Body of pancreas (tissue), 4 donors: ENCODE results near the gene PABPN1. TPM values are rescaled to one million over a fixed set of nuclear protein-coding genes. Genes with fewer than 3 reads are reported as not detected.
A peak's percentile ranks its signal among the peaks of the same experiment; 100 is the strongest.

Experiments used
- ATAC-seq: fragments of 150-250 bp; one replicate; pipeline ENCODE4 v1.9.1; 2016
- DNase-seq, 4 donors: peaks; one replicate each; pipeline ENCODE4 v3.0.0-alpha.2; 2019
- H3K27ac ChIP-seq, 4 donors: fragments of 200-600 bp; sonication (generic); 1 replicate in 3 of 4; 2 replicates in 1 of 4; pipeline versions ENCODE4 v1.5.1 to v1.6.1; 2016 to 2019; ENCODE audit warnings: mild to moderate bottlenecking in 1 of 4, mixed read lengths in 1 of 4, moderate library complexity in 1 of 4
- H3K27me3 ChIP-seq, 2 donors: fragments of 200-600 bp; sonication (generic); one replicate each; pipeline ENCODE4 v1.6.0; 2016; ENCODE audit warnings: mild to moderate bottlenecking in 1 of 2
- H3K36me3 ChIP-seq, 2 donors: fragments of 200-600 bp; sonication (generic); replicated peaks in 1 of 2; 2 replicates each; pipeline ENCODE4 v1.5.1; 2016; ENCODE audit warnings: low read depth in 2 of 2; ENCODE audit not compliant: insufficient read depth in 1 of 2
- H3K4me1 ChIP-seq: fragments of 200-600 bp; sonication (generic); one replicate; pipeline ENCODE4 v1.6.0; 2016
- H3K4me3 ChIP-seq, 2 donors: fragments of 200-600 bp; sonication (generic); 1 replicate in 1 of 2; 2 replicates in 1 of 2; pipeline ENCODE4 v1.5.1; 2016 to 2019
- H3K9me3 ChIP-seq, 3 donors: fragments of 200-600 bp; sonication (generic); 1 replicate in 2 of 3; 2 replicates in 1 of 3; pipeline ENCODE4 v1.5.1; 2016
- POLR2A ChIP-seq, 3 donors: fragments of 450-650 bp; IDR thresholded peaks; one replicate each; pipeline ENCODE4 v1.6.1; 2016; ENCODE audit warnings: antibody characterized with exemption in 3 of 3, mild to moderate bottlenecking in 2 of 3
- WGBS, 2 donors: methylation state at CpG; one replicate each; pipeline ENCODE4 v1.1.5; 2017; 5-methylcytosine and 5-hydroxymethylcytosine counted together
- intact Hi-C: fragments of 100-400 bp; cut with DNase I; formaldehyde crosslinking; loops from one replicate; pipeline ENCODE4 v1.15.1; 2023
- total RNA-seq, 2 donors: library from RNA; depleted of rRNA; stranded (reverse); fragments of >200 nt; gene quantifications; one replicate each; pipeline ENCODE4 v1.1.0, GENCODE V29; 2016
- TF ChIP-seq, protein P1 (sequence below), 7 experiments: fragments of 450-650 bp in 4 of 7; fragments of 200-600 bp in 3 of 7; sonication (generic) in 3 of 7; IDR thresholded peaks; one replicate each; pipeline ENCODE4 v1.5.1; 2016 to 2019; ENCODE audit warnings: antibody characterized with exemption in 7 of 7

PABPN1 gene
- total RNA-seq, 2 donors from 2014 or later = 28.8 to 46.8 TPM

- TF ChIP-seq, protein P1, sequence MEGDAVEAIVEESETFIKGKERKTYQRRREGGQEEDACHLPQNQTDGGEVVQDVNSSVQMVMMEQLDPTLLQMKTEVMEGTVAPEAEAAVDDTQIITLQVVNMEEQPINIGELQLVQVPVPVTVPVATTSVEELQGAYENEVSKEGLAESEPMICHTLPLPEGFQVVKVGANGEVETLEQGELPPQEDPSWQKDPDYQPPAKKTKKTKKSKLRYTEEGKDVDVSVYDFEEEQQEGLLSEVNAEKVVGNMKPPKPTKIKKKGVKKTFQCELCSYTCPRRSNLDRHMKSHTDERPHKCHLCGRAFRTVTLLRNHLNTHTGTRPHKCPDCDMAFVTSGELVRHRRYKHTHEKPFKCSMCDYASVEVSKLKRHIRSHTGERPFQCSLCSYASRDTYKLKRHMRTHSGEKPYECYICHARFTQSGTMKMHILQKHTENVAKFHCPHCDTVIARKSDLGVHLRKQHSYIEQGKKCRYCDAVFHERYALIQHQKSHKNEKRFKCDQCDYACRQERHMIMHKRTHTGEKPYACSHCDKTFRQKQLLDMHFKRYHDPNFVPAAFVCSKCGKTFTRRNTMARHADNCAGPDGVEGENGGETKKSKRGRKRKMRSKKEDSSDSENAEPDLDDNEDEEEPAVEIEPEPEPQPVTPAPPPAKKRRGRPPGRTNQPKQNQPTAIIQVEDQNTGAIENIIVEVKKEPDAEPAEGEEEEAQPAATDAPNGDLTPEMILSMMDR (IDR thresholded peaks at IDR 0.05) = no peak
- no peak for TF ChIP-seq POLR2A (IDR thresholded peaks at IDR 0.05)
- intact Hi-C loops = no loop called here
- H3K4me1 ChIP-seq = peaks cover 11% of the 10 kb centered on the region
- no peak overlapping the region for H3K27ac ChIP-seq
- ATAC-seq = no peak
- H3K36me3 ChIP-seq = no peaks in the 10 kb centered on the region
- no peaks in the 10 kb centered on the region for H3K9me3 ChIP-seq
- H3K4me3 ChIP-seq = no peak overlapping the region
- 68 to 80% methylated on average over 6 of the region's 6 CpGs for WGBS, 2 donors
- DNase-seq = no peak
- H3K27me3 ChIP-seq = peaks cover 0 to 20% of the 10 kb centered on the region in 2 donors
Measured at GRCh38 chr14:23361763-23362162, 40.5 kb downstream of the PABPN1 start.

GRCh38 chr14:23362200-23362599, 40.9 kb downstream of the PABPN1 start:
- H3K4me1 ChIP-seq = peaks cover 11% of the 10 kb centered on the region
- TF ChIP-seq, protein P1 (IDR thresholded peaks at IDR 0.05) = no peak
- TF ChIP-seq POLR2A (IDR thresholded peaks at IDR 0.05) = no peak
- WGBS, 2 donors = 52 to 56% methylated on average over 3 of the region's 3 CpGs
- no peak for DNase-seq
- peaks cover 0 to 20% of the 10 kb centered on the region in 2 donors for H3K27me3 ChIP-seq
- intact Hi-C loops = no loop called here
- no peaks in the 10 kb centered on the region for H3K9me3 ChIP-seq
- H3K4me3 ChIP-seq = no peak overlapping the region
- ATAC-seq = no peak
- H3K27ac ChIP-seq = no peak overlapping the region
- no peaks in the 10 kb centered on the region for H3K36me3 ChIP-seq

DNA sequence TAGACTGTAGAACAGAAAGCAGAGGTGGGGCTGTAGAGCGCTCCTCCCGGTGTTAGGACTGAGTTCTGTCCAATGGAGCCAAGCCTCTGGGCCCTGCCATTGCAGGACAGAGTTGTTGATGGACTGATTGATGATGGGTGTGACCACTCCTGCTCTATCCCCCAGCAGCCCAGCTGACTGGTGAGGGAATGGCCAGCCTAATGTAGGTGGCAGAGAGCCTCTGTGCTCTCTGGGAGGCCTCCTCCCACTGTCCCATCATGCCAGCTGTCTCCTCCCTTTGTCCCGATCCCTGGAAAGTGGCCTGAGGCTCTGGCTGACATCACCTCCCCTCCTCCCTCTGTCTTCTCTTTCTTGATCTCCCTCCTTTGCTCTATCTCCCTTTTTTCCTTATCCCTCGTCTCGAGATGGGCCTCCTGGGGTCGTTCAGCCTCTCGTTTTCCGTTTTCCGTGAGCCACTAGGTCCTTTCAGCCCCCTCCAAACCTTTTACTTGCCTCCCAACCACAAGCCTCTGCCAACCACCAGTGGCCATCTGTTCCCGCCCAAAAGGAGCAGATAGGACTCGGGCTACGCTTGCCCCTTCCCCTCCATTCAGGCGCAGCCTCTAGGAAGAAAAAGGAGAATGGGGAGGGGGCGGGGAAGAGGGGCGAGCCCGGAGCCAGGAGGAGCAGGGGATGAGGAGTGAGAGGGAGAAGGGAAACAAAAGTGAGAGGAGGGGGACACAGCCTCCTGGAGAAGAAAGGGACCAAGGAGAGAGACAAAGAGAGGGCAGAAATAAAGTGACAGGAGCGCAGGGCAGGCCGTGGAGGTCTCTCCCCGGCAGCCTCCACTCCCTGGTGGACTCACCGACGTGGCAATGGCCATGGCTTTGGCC, 43.1 kb downstream of the PABPN1 start:
- Histone ChIP-seq H3K9me3 (no peaks in the 10 kb centered on the region), H3K4me1 (peaks cover 11% of the 10 kb centered on the region), H3K27me3 (peaks cover 0 to 20% of the 10 kb centered on the region in 2 donors), H3K4me3 (no peak overlapping the region), H3K36me3 (no peaks in the 10 kb centered on the region), H3K27ac (peak overlapping the region in 2 of 4 donors; percentile 14 to 45)
- no peak for ATAC-seq
- WGBS, 2 donors = 51 to 55% methylated on average over 20 to 21 of the region's 21 CpGs
- no peak for DNase-seq
- TF ChIP-seq, protein P1 (IDR thresholded peaks at IDR 0.05) = no peak
- no peak for TF ChIP-seq POLR2A (IDR thresholded peaks at IDR 0.05)
- intact Hi-C loops = no loop called here

GRCh38 chr14:23365036-23365731, 43.9 kb downstream of the PABPN1 start, which contains the start of gene EFS:
TSS of gene EFS (minus strand) at chr14:23365172. CDS start at chr14:23365025, 147 bp downstream.
- H3K27me3 ChIP-seq = peaks cover 0 to 20% of the 10 kb centered on the region in 2 donors
- peak within 1 kb of the TSS in 2 of 4 donors; percentile 21 to 45 for H3K27ac ChIP-seq
- intact Hi-C loops = no loop called here
- no peak within 1 kb of the TSS for H3K4me3 ChIP-seq
- TF ChIP-seq POLR2A (IDR thresholded peaks at IDR 0.05) = no peak
- TF ChIP-seq, protein P1 (IDR thresholded peaks at IDR 0.05) = no peak
- peak in 1 of 4 donors; percentile 24 for DNase-seq
- ATAC-seq = peak; percentile 41
- H3K4me1 ChIP-seq = peaks cover 11% of the 10 kb centered on the region
- H3K36me3 ChIP-seq = no peaks in the 10 kb centered on the region
- 13 to 62% methylated on average over 10 to 73 of the region's 74 CpGs for WGBS, 2 donors
- no peaks in the 10 kb centered on the region for H3K9me3 ChIP-seq
